MCF 10A (cell line): ENCODE measurements around the gene MOB1B. TPM values are rescaled to one million over a fixed set of nuclear protein-coding genes. Genes with fewer than 3 reads are reported as not detected.

Experiments
- BruUV-seq: library from RNA; stranded (reverse); fragments of 400-500 nt; replicated peaks from 2 replicates; lab custom pipeline; 2021; lab: Mats Ljungman, UMichigan
- CTCF ChIA-PET: fragments of 300-600 bp; sonication (Branson Sonifier 250); formaldehyde crosslinking; extraction: SDS; loops from one replicate; lab custom pipeline; 2021; ENCODE audit warnings: antibody characterized with exemption, inconsistent platforms; lab: Yijun Ruan, JAX
- POLR2A ChIA-PET: fragments of 300-600, 350-650 bp; sonication (Branson Sonifier 250); formaldehyde crosslinking; extraction: SDS; loops from one replicate; lab custom pipeline; 2020; ENCODE audit warnings: antibody characterized with exemption, inconsistent platforms; lab: Yijun Ruan, JAX
- DNase-seq: peaks from one replicate; pipeline ENCODE4 v3.0.0-alpha.2; 2018; ENCODE audit not compliant: unreplicated experiment
- H3K27ac Mint-ChIP-seq: one replicate; pipeline ENCODE4 v1.8.0; 2022; ENCODE audit warnings: mild to moderate bottlenecking, low read depth, mixed read lengths; ENCODE audit not compliant: unreplicated experiment
- H3K27me3 Mint-ChIP-seq: one replicate; pipeline ENCODE4 v1.8.0; 2022; ENCODE audit warnings: mixed read lengths; ENCODE audit not compliant: insufficient read depth, unreplicated experiment
- H3K36me3 Mint-ChIP-seq: one replicate; pipeline ENCODE4 v1.8.0; 2022; ENCODE audit warnings: mild to moderate bottlenecking, moderate library complexity, mixed read lengths; ENCODE audit not compliant: insufficient read depth, unreplicated experiment
- H3K4me1 Mint-ChIP-seq: one replicate; pipeline ENCODE4 v1.8.0; 2022; ENCODE audit warnings: mixed read lengths; ENCODE audit not compliant: insufficient read depth, unreplicated experiment
- H3K4me3 Mint-ChIP-seq: one replicate; pipeline ENCODE4 v1.8.0; 2022; ENCODE audit warnings: mild to moderate bottlenecking, moderate library complexity, mixed read lengths; ENCODE audit not compliant: unreplicated experiment
- H3K9me3 Mint-ChIP-seq: one replicate; pipeline ENCODE4 v1.8.0; 2022; ENCODE audit warnings: mixed read lengths; ENCODE audit not compliant: unreplicated experiment
- intact Hi-C: fragments of 100-400 bp; cut with micrococcal nuclease; formaldehyde crosslinking; loops from 2 replicates; pipeline ENCODE4 v1.14.1; 2022
- total RNA-seq: library from RNA; stranded (reverse); gene quantifications from 2 replicates; pipeline ENCODE4 v1.2.3, GENCODE V29; 2022
- TF ChIP-seq, protein P1 (sequence below): fragments of 200-600 bp; IDR thresholded peaks from one replicate; pipeline ENCODE4 v1.8.0; 2022; ENCODE audit warnings: antibody characterized with exemption, mild to moderate bottlenecking; ENCODE audit not compliant: unreplicated experiment

MOB1B gene
- total RNA-seq, 1 experiment from 2014 or later, result 16.1 TPM

DNA sequence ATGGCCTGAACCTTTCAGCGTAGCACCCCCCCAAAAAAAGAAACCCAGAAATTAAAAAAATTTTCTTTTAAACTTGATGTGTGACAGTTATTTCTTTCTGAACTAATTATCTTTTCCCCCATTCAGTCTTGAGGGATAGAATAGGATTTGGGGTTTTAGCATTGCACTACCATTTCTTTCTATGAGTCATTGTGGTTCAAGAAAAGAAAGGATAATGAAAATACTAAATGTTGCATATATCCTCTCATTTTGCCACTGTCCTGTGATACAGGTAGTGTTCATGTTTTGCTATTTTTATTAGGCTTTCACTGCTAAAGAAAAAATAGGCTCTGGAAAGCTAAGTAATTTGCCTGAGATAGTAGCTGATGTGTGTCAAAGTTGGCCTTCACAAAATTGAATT is 51.9 kb downstream of the MOB1B start:
- BruUV-seq, result no TSS peak
- TF ChIP-seq, protein P1, sequence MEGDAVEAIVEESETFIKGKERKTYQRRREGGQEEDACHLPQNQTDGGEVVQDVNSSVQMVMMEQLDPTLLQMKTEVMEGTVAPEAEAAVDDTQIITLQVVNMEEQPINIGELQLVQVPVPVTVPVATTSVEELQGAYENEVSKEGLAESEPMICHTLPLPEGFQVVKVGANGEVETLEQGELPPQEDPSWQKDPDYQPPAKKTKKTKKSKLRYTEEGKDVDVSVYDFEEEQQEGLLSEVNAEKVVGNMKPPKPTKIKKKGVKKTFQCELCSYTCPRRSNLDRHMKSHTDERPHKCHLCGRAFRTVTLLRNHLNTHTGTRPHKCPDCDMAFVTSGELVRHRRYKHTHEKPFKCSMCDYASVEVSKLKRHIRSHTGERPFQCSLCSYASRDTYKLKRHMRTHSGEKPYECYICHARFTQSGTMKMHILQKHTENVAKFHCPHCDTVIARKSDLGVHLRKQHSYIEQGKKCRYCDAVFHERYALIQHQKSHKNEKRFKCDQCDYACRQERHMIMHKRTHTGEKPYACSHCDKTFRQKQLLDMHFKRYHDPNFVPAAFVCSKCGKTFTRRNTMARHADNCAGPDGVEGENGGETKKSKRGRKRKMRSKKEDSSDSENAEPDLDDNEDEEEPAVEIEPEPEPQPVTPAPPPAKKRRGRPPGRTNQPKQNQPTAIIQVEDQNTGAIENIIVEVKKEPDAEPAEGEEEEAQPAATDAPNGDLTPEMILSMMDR, result no peak
- H3K4me3 Mint-ChIP-seq, result no peak overlapping the region
- no peaks in the 10 kb centered on the region for H3K27me3 Mint-ChIP-seq
- no peaks in the 10 kb centered on the region for H3K36me3 Mint-ChIP-seq
- no peaks in the 10 kb centered on the region for H3K4me1 Mint-ChIP-seq
- POLR2A ChIA-PET, result no interaction called here
- CTCF ChIA-PET, result interaction anchor here (0.6 kb wide), 1 partner anchor 16 kb away, joined by 4 read pairs; no protein-coding TSS in a partner anchor
- intact Hi-C loops, result no loop called here
- no peaks in the 10 kb centered on the region for H3K9me3 Mint-ChIP-seq
- DNase-seq, result no peak
- no peak overlapping the region for H3K27ac Mint-ChIP-seq

DNA sequence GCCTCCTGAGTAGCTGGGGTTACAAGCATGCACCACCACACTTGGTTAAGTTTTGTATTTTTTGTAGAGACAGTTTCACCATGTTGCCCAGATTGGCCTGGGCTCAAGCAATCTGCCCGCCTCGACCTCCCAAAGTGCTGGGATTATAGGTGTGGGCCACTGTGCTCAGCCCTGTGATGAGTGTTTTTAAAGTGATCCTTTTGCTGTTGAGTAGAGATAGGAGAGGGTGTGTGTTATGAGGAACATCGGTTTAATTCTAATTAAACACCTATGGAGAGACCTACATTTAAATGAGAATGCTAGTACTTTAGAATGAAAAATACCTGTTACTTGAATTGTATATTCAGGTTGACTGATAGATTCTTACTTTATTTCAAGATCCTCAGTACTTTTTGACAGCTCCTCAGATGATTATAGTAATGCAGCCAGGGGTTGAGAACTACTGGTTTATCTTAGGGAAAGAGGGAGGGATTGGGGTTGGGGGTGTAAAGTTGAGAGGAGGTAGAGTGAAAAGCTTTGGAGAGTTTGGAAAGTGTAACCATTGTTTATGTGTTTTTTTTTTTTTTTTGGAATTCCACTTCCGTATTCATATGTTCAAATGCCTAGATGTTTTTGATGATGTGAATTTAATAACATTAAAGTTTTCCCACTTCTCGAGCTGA is 54.5 kb downstream of the MOB1B start:
- ChIA-PET POLR2A (no interaction called here), CTCF (interaction anchor here (0.6 kb wide), 1 partner anchor 54 kb away, joined by 3 read pairs; no protein-coding TSS in a partner anchor)
- BruUV-seq, result no TSS peak
- Mint-ChIP-seq H3K36me3 (peaks cover 12% of the 10 kb centered on the region), H3K27me3 (no peaks in the 10 kb centered on the region), H3K4me1 (no peaks in the 10 kb centered on the region), H3K4me3 (no peak overlapping the region), H3K27ac (peak overlapping the region; percentile 77), H3K9me3 (no peaks in the 10 kb centered on the region)
- DNase-seq, result no peak
- TF ChIP-seq, protein P1, result no peak
- intact Hi-C loops, result no loop called here

DNA sequence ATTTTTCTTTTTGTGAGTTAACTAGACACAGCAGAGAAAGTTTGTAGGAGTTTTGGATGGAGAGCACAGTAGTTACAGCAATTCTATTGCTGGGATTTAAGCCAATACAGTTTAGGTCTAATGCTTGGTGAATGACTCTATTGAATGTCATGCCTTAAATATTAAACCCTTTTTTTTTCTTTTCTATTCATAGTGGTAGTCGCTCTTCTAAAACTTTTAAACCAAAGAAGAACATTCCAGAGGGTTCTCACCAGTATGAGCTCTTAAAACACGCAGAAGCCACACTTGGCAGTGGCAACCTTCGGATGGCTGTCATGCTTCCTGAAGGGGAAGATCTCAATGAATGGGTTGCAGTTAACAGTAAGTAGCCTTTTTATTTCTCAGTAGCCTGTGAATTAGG is 56.5 kb downstream of the MOB1B start:
- intact Hi-C loops, result no loop called here
- Mint-ChIP-seq H3K4me1 (no peaks in the 10 kb centered on the region), H3K27me3 (no peaks in the 10 kb centered on the region), H3K4me3 (no peak overlapping the region), H3K36me3 (peaks cover 14% of the 10 kb centered on the region), H3K9me3 (no peaks in the 10 kb centered on the region), H3K27ac (no peak overlapping the region)
- CTCF ChIA-PET, result interaction anchor here (1.1 to 1.5 kb wide), 2 partner anchors 15 to 52 kb away, joined by 4 read pairs; no protein-coding TSS in a partner anchor
- POLR2A ChIA-PET, result no interaction called here
- TF ChIP-seq, protein P1, result no peak
- no peak for DNase-seq
- no TSS peak for BruUV-seq

DNA sequence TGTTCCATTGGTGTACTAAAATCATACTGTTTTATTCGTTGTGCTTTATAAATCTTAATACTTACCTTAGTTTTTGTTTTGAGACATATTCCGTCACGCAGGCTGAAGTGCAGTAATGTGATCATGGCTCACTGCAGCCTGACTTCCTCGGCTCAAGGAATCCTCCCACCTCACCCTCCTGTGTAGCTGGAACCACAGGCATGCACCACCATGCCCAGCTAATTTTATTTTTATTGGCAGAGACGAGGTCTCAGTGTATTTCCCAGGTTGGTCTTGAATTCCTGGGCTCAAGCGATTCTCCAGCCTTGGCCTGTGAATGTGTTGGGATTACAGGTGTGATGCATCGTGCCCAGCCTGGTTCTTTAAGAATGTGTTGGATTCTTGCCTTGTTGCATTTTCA is 66.9 kb downstream of the MOB1B start:
- Mint-ChIP-seq H3K9me3 (no peaks in the 10 kb centered on the region), H3K27ac (no peak overlapping the region), H3K4me3 (no peak overlapping the region), H3K27me3 (no peaks in the 10 kb centered on the region), H3K36me3 (peaks cover 11% of the 10 kb centered on the region), H3K4me1 (peaks cover 5% of the 10 kb centered on the region)
- POLR2A ChIA-PET, result interaction anchor here (0.8 kb wide), 1 partner anchor 279 kb away, joined by 4 read pairs; no protein-coding TSS in a partner anchor
- no TSS peak for BruUV-seq
- intact Hi-C loops, result no loop called here
- CTCF ChIA-PET, result no interaction called here
- TF ChIP-seq, protein P1, result no peak
- no peak for DNase-seq
